Spleen (tissue), 11 donors: Measurements from ENCODE around the gene DBT. TPM values are rescaled to one million over a fixed set of nuclear protein-coding genes. Genes with fewer than 3 reads are reported as not detected.

Experiments
- DNase-seq: peaks from one replicate; pipeline ENCODE4 v3.0.0-alpha.2; 2020
- H3K27ac ChIP-seq, 8 donors: fragments of 200-600 bp; sonication (generic) in 7 of 8; 1 replicate in 4 of 8; 2 replicates in 4 of 8; pipeline versions ENCODE4 v1.5.0 to v1.8.0; 2016 to 2021; ENCODE audit warnings: inconsistent platforms in 4 of 8, mild to moderate bottlenecking in 4 of 8, moderate library complexity in 1 of 8
- H3K27me3 ChIP-seq, 7 donors: fragments of 200-600 bp; sonication (generic) in 6 of 7; replicated peaks in 1 of 7; 1 replicate in 4 of 7; 2 replicates in 3 of 7; pipeline versions ENCODE4 v1.5.0 to v1.8.0; 2016 to 2021; ENCODE audit warnings: inconsistent platforms in 3 of 7, mild to moderate bottlenecking in 1 of 7
- H3K36me3 ChIP-seq, 6 donors: fragments of 200-600 bp; sonication (generic) in 5 of 6; 1 replicate in 4 of 6; 2 replicates in 2 of 6; pipeline versions ENCODE4 v1.5.0 to v1.8.0; 2016 to 2021; ENCODE audit warnings: inconsistent platforms in 2 of 6
- H3K4me1 ChIP-seq, 6 donors: fragments of 200-600 bp; sonication (generic) in 5 of 6; 1 replicate in 3 of 6; 2 replicates in 3 of 6; pipeline versions ENCODE4 v1.5.0 to v1.8.0; 2016 to 2021; ENCODE audit warnings: inconsistent platforms in 3 of 6
- H3K4me3 ChIP-seq, 8 donors: fragments of 200-600 bp; sonication (generic) in 7 of 8; 1 replicate in 4 of 8; 2 replicates in 4 of 8; pipeline versions ENCODE4 v1.5.0 to v1.8.0; 2016 to 2021; ENCODE audit warnings: inconsistent platforms in 4 of 8, mild to moderate bottlenecking in 4 of 8, moderate library complexity in 2 of 8
- H3K9me3 ChIP-seq, 8 donors: fragments of 200-600 bp; sonication (generic) in 7 of 8; 1 replicate in 4 of 8; 2 replicates in 4 of 8; pipeline versions ENCODE4 v1.5.0 to v1.8.0; 2016 to 2021; ENCODE audit warnings: inconsistent platforms in 4 of 8
- POLR2A ChIP-seq, 3 donors: fragments of 450-650 bp; IDR thresholded peaks; one replicate each; pipeline ENCODE4 v1.5.1; 2017; ENCODE audit warnings: antibody characterized with exemption in 3 of 3, mild to moderate bottlenecking in 1 of 3
- POLR2AphosphoS5 ChIP-seq, 3 donors: sonication (generic); formaldehyde crosslinking; IDR thresholded peaks; one replicate each; pipeline ENCODE4 v1.5.1; 2017; ENCODE audit warnings: antibody characterized with exemption in 3 of 3
- WGBS, 5 donors: extraction: QIAGEN DNeasy Blood & Tissue Kit in 3 of 5; methylation state at CpG; one replicate each; pipeline versions ENCODE4 v1.1.5 to v1.1.7; 2013 to 2018; 5-methylcytosine and 5-hydroxymethylcytosine counted together
- intact Hi-C: fragments of 100-400 bp; cut with DNase I; formaldehyde crosslinking; loops from one replicate; pipeline ENCODE4 v1.15.0; 2023; ENCODE audit warnings: low total_unique reads
- polyA plus RNA-seq, 3 donors: library from polyadenylated mRNA; stranded (reverse); fragments of 200-250 nt; gene quantifications; one replicate each; pipeline ENCODE4 v1.2.1, GENCODE V29; 2013
- total RNA-seq, 7 donors: library from RNA; depleted of rRNA in 3 of 7; stranded (reverse); fragments of >200 nt in 3 of 7; fragmentation: NEBNext Ultra II Directional in 4 of 7; extraction: Animal tissue kit (Norgen Biotek cat#: 25700) in 4 of 7; gene quantifications; one replicate each; pipeline versions ENCODE4 v1.1.0 to v1.2.1, GENCODE V29; 2016 to 2021
- TF ChIP-seq, protein P1 (sequence below), 11 experiments: fragments of 200-600 bp in 7 of 11; fragments of 450-650 bp in 4 of 11; sonication (generic) in 4 of 11; IDR thresholded peaks in 8 of 11; conservative IDR thresholded peaks in 3 of 11; 1 replicate in 7 of 11; 2 replicates in 4 of 11; pipeline versions ENCODE4 v1.4.0 to v1.8.0; 2016 to 2021; ENCODE audit warnings: antibody characterized with exemption in 11 of 11, inconsistent platforms in 4 of 11, mild to moderate bottlenecking in 1 of 11
- donor health status: healthy with polysubstance abuse.
- donor health status: DM: no; HTN: no; CAD: no; lungs with moderate emphysema.
- donor health status: DM: no; HTN: no; CAD: no.
- donor health status: Bipolar disorder and iron deficiency.
- donor health status: healthy.
- donor health status: DM: no; HTN: no; CAD: no.
- donor health status: DM: yes; HTN: yes; CAD: no.

Gene DBT
- total and polyA plus RNA-seq, 10 donors, result 1.8 to 13.4 (median 6.8) TPM

DNA sequence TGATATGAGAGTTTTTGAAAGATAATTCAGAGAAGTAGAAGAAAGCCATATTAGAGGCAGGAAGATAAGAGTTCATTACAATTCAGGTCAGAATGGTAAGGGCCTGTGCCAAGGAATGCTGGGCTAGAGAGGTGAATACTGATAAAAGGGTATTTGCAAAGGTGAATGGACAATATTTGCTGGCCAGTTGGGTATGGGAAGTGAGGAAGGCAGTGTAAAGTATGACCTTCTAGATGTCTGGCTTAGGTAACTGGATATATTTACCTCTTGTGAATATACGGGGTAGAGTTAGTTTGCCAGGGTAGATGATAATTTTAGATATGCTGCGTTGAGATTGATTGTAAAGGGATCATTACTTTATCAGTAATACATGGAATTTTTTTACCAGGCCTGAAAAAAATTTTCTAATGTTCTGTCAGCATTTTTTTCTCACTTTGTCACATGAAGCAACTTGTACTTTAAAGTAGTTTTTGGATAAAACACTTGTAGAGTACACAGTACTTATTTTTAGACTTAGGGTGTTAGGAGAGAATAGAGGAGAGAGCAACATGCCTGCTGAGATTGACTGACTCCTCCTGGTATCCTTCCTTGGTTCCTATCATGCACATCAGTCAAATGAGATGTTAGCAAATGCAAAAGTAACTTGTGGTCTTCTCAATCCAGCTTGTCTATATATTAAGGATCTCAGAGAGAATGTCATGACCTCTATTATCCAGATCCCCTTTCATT lies 30.5 kb upstream of the DBT start:
- WGBS, 5 donors, result 84 to 96% (median 93%) methylated on average over 2 of the region's 2 CpGs
- no peak overlapping the region for H3K27ac ChIP-seq
- TF ChIP-seq, protein P1, sequence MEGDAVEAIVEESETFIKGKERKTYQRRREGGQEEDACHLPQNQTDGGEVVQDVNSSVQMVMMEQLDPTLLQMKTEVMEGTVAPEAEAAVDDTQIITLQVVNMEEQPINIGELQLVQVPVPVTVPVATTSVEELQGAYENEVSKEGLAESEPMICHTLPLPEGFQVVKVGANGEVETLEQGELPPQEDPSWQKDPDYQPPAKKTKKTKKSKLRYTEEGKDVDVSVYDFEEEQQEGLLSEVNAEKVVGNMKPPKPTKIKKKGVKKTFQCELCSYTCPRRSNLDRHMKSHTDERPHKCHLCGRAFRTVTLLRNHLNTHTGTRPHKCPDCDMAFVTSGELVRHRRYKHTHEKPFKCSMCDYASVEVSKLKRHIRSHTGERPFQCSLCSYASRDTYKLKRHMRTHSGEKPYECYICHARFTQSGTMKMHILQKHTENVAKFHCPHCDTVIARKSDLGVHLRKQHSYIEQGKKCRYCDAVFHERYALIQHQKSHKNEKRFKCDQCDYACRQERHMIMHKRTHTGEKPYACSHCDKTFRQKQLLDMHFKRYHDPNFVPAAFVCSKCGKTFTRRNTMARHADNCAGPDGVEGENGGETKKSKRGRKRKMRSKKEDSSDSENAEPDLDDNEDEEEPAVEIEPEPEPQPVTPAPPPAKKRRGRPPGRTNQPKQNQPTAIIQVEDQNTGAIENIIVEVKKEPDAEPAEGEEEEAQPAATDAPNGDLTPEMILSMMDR (IDR thresholded peaks at IDR 0.05 in 8 of 11, conservative IDR thresholded peaks at IDR 0.05 in 3 of 11), result no peak
- no peak for TF ChIP-seq POLR2A (IDR thresholded peaks at IDR 0.05)
- TF ChIP-seq POLR2AphosphoS5 (IDR thresholded peaks at IDR 0.05), result no peak
- H3K4me1 ChIP-seq, result peaks cover 0 to 13% (median 0%) of the 10 kb centered on the region in 6 donors
- intact Hi-C loops, result loop anchor here (10.0 kb wide), 1 partner anchor 145 kb away; the partner anchor contains the start of genes SASS6 and TRMT13
- peaks cover 0 to 100% (median 79%) of the 10 kb centered on the region in 6 donors for H3K36me3 ChIP-seq
- H3K9me3 ChIP-seq, result no peaks in the 10 kb centered on the region
- no peak for DNase-seq
- H3K4me3 ChIP-seq, result no peak overlapping the region
- no peaks in the 10 kb centered on the region for H3K27me3 ChIP-seq

DNA sequence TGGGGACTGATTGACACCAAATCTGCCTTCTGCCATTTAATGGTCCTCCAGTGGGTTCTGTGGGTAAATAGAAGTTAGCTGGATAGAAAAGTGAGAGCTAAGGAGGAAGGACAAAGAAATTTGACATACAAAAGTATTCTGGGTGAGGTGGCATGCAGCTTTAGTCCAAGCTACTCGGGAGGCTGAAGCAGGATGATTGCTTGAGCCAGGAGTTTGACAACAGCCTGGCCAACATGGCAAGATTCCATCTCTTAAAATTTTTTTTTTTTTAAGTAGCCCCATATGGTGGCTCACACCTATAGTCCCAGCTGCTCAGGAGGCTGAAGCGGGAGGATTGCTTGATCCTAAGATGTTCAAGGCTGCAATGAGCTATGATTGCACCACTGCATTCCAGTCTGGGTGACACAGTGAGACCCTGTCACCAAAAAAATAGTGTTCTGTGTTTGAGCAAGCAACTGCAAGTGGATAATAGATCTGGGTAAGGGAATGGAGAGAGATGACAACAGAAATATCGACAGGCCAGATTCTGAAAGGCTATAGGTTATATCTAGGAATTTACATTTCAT lies 29.8 kb upstream of the DBT start:
- Histone ChIP-seq H3K36me3 (peaks cover 0 to 100% (median 79%) of the 10 kb centered on the region in 6 donors), H3K4me3 (no peak overlapping the region), H3K27me3 (no peaks in the 10 kb centered on the region), H3K4me1 (peaks cover 0 to 13% (median 0%) of the 10 kb centered on the region in 6 donors), H3K27ac (no peak overlapping the region), H3K9me3 (no peaks in the 10 kb centered on the region)
- intact Hi-C loops, result loop anchor here (10.0 kb wide), 1 partner anchor 145 kb away; the partner anchor contains the start of genes SASS6 and TRMT13
- no peak for DNase-seq
- 95 to 98% (median 98%) methylated on average over 3 of the region's 3 CpGs for WGBS, 5 donors
- no peak for TF ChIP-seq POLR2A (IDR thresholded peaks at IDR 0.05)
- TF ChIP-seq POLR2AphosphoS5 (IDR thresholded peaks at IDR 0.05), result no peak
- TF ChIP-seq, protein P1 (IDR thresholded peaks at IDR 0.05 in 8 of 11, conservative IDR thresholded peaks at IDR 0.05 in 3 of 11), result no peak

DNA sequence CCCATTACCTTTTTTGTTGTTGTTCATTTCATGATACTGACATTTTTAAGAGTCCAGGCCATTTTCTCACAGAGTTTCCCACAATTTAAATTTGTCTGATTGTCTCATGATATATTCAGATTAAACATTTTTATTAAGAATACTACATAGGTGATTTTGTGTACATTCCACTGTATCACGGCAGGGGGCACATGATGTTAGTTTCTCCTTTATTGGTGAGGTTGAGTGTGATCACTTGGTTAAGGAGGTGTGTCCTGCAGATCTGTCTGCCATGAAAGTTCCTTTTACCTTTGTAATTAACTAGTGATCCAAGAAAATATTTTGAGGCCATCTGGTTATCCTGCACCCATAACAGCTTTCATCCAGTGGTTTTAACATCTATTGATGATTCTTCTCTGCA lies 28.2 kb upstream of the DBT start:
- no peak overlapping the region for H3K27ac ChIP-seq
- no peak for DNase-seq
- peaks cover 0 to 100% (median 87%) of the 10 kb centered on the region in 6 donors for H3K36me3 ChIP-seq
- TF ChIP-seq POLR2AphosphoS5 (IDR thresholded peaks at IDR 0.05) (no peak), POLR2A (IDR thresholded peaks at IDR 0.05) (no peak)
- TF ChIP-seq, protein P1 (IDR thresholded peaks at IDR 0.05 in 8 of 11, conservative IDR thresholded peaks at IDR 0.05 in 3 of 11), result peak in 2 of 11 experiments; percentile 9 to 13
- H3K4me3 ChIP-seq, result no peak overlapping the region
- peaks cover 0 to 25% (median 0%) of the 10 kb centered on the region in 6 donors for H3K4me1 ChIP-seq
- WGBS, 5 donors, result 58 to 62% (median 59%) methylated on average over 1 of the region's 1 CpG
- H3K9me3 ChIP-seq, result no peaks in the 10 kb centered on the region
- H3K27me3 ChIP-seq, result no peaks in the 10 kb centered on the region
- intact Hi-C loops, result loop anchor here (10.0 kb wide), 1 partner anchor 143 kb away; the partner anchor contains the start of genes SASS6 and TRMT13

DNA sequence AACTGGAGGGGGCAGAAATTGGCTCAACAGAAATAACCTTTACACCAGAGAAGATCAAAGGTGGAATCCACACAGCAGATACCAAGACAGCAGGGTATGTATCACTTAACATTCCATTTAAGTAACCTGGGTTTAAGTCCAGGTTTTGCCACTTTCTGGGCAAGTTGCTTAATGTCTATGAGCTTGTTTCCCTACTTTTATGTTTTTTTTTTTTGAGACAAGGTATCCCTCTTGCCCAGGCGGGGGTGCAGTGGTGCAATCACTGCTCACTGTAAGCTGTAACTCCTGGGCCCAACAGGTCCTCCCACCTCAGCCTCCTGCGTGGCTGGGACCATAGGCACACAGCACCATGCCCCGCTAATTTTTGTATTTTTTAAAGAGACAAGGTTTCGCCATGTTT lies 18.6 kb upstream of the DBT start:
- no peak overlapping the region for H3K27ac ChIP-seq
- TF ChIP-seq POLR2AphosphoS5 (IDR thresholded peaks at IDR 0.05) (no peak), POLR2A (IDR thresholded peaks at IDR 0.05) (no peak)
- TF ChIP-seq, protein P1 (IDR thresholded peaks at IDR 0.05 in 8 of 11, conservative IDR thresholded peaks at IDR 0.05 in 3 of 11), result no peak
- WGBS, 5 donors, result 95 to 97% (median 96%) methylated on average over 4 of the region's 4 CpGs
- intact Hi-C loops, result loop anchor here (10.0 kb wide), 1 partner anchor 87 kb away; the partner anchor contains the start of gene CDC14A
- no peak for DNase-seq
- H3K4me3 ChIP-seq, result peak overlapping the region in 2 of 8 donors; percentile 85 to 90
- H3K27me3 ChIP-seq, result no peaks in the 10 kb centered on the region
- H3K9me3 ChIP-seq, result peaks cover 0 to 5% (median 0%) of the 10 kb centered on the region in 8 donors
- H3K36me3 ChIP-seq, result peaks cover 0 to 60% (median 37%) of the 10 kb centered on the region in 6 donors
- peaks cover 27 to 82% (median 57%) of the 10 kb centered on the region in 6 donors for H3K4me1 ChIP-seq
